GM23338 (cell line): Measurements from ENCODE around the gene PDE4B. TPM values are rescaled to one million over a fixed set of nuclear protein-coding genes. Genes with fewer than 3 reads are reported as not detected.

ENCODE experiments used
- ATAC-seq: fragments of 200-7000 bp; cut with Tn5 transposase; 3 replicates; pipeline ENCODE4 v1.9.1; 2020
- DNase-seq: peaks from one replicate; pipeline ENCODE4 v3.0.0-alpha.2; 2015; ENCODE audit warnings: low spot score
- H2AFZ ChIP-seq: fragments of 200-600 bp; sonication (generic); 2 replicates; pipeline ENCODE4 v1.8.0; 2016; ENCODE audit warnings: antibody characterized with exemption, mild to moderate bottlenecking, moderate library complexity
- H3F3A ChIP-seq: fragments of 200-600 bp; sonication (generic); replicated peaks from 2 replicates; pipeline ENCODE4 v1.8.0; 2017; ENCODE audit warnings: antibody characterized with exemption, mixed run types, low read depth
- H3K27ac ChIP-seq: fragments of 200-600 bp; sonication (generic); 2 replicates; pipeline ENCODE4 v1.6.1; 2016; ENCODE audit warnings: low read depth
- H3K27me3 ChIP-seq: fragments of 200-600 bp; sonication (generic); 2 replicates; pipeline ENCODE4 v1.8.0; 2016; ENCODE audit warnings: mild to moderate bottlenecking, mixed run types, moderate library complexity; ENCODE audit not compliant: insufficient read depth
- H3K36me3 ChIP-seq: fragments of 200-600 bp; sonication (generic); 2 replicates; pipeline ENCODE4 v1.8.0; 2016; ENCODE audit warnings: mild to moderate bottlenecking; ENCODE audit not compliant: insufficient read depth
- H3K4me1 ChIP-seq: fragments of 200-600 bp; sonication (generic); 2 replicates; pipeline ENCODE4 v1.8.0; 2016; ENCODE audit warnings: mild to moderate bottlenecking, moderate library complexity; ENCODE audit not compliant: insufficient read depth
- H3K4me2 ChIP-seq: fragments of 200-600 bp; sonication (generic); 2 replicates; pipeline ENCODE4 v1.7.1; 2017; ENCODE audit warnings: mixed run types
- H3K4me3 ChIP-seq: fragments of 200-600 bp; sonication (generic); 2 replicates; pipeline ENCODE4 v1.6.1; 2016; ENCODE audit warnings: mixed run types
- H3K79me2 ChIP-seq: fragments of 200-600 bp; sonication (generic); replicated peaks from 2 replicates; pipeline ENCODE4 v1.8.0; 2017; ENCODE audit warnings: mild to moderate bottlenecking; ENCODE audit not compliant: insufficient read depth
- H3K9me2 ChIP-seq: fragments of 200-600 bp; sonication (generic); 2 replicates; pipeline ENCODE4 v1.8.0; 2017; ENCODE audit not compliant: insufficient read depth
- H4K20me1 ChIP-seq: fragments of 200-600 bp; sonication (generic); replicated peaks from 2 replicates; pipeline ENCODE4 v1.8.0; 2017; ENCODE audit warnings: mild to moderate bottlenecking; ENCODE audit not compliant: insufficient read depth
- H3K27ac Mint-ChIP-seq: 2 replicates; pipeline ENCODE4 v1.8.0; 2020; ENCODE audit warnings: inconsistent platforms, mild to moderate bottlenecking, moderate library complexity, mixed read lengths
- H3K27me3 Mint-ChIP-seq: 3 replicates; pipeline ENCODE4 v1.8.0; 2022; ENCODE audit warnings: low read depth, mild to moderate bottlenecking, moderate library complexity, mixed read lengths, inconsistent platforms; ENCODE audit not compliant: insufficient read depth, poor library complexity
- H3K36me3 Mint-ChIP-seq: 3 replicates; pipeline ENCODE4 v1.8.0; 2021; ENCODE audit warnings: low read depth, mild to moderate bottlenecking, inconsistent platforms, moderate library complexity, mixed read lengths
- H3K4me1 Mint-ChIP-seq: 3 replicates; pipeline ENCODE4 v1.8.0; 2020; ENCODE audit warnings: mild to moderate bottlenecking, inconsistent platforms, mixed read lengths
- H3K4me3 Mint-ChIP-seq: 3 replicates; pipeline ENCODE4 v1.8.0; 2021; ENCODE audit warnings: moderate library complexity, mild to moderate bottlenecking, inconsistent platforms, mixed read lengths
- H3K9me3 Mint-ChIP-seq: 3 replicates; pipeline ENCODE4 v1.8.0; 2020; ENCODE audit warnings: moderate library complexity, mild to moderate bottlenecking, inconsistent platforms, mixed read lengths
- CTCF ChIP-seq, 2 experiments: fragments of 200-600 bp in 1 of 2; sonication (generic) in 1 of 2; conservative IDR thresholded peaks; 2 replicates each; pipeline versions ENCODE4 v1.5.1 to v1.6.1; 2016 to 2017; ENCODE audit warnings: antibody characterized with exemption in 2 of 2, low read depth in 2 of 2, mild to moderate bottlenecking in 2 of 2, moderate library complexity in 1 of 2
- EZH2 ChIP-seq: fragments of 200-600 bp; sonication (generic); IDR thresholded peaks from one replicate; pipeline ENCODE4 v1.8.0; 2017; ENCODE audit warnings: antibody characterized with exemption, mild to moderate bottlenecking, low read depth; ENCODE audit not compliant: unreplicated experiment
- JUNB ChIP-seq: IDR thresholded peaks from one replicate; pipeline ENCODE4 v1.6.1; 2016; ENCODE audit warnings: antibody characterized with exemption; ENCODE audit not compliant: unreplicated experiment
- NANOG ChIP-seq: IDR thresholded peaks from 2 replicates; pipeline ENCODE4 v1.6.1; 2016; ENCODE audit warnings: antibody characterized with exemption, borderline replicate concordance
- POLR2AphosphoS5 ChIP-seq: IDR thresholded peaks from 2 replicates; pipeline ENCODE4 v1.6.1; 2016; ENCODE audit warnings: antibody characterized with exemption, low read depth
- REST ChIP-seq: IDR thresholded peaks from one replicate; pipeline ENCODE4 v1.6.1; 2018; ENCODE audit warnings: antibody characterized with exemption; ENCODE audit not compliant: unreplicated experiment
- STAT1 ChIP-seq: IDR thresholded peaks from one replicate; pipeline ENCODE4 v1.6.1; 2016; ENCODE audit warnings: antibody characterized with exemption; ENCODE audit not compliant: unreplicated experiment
- ZNF462 ChIP-seq: fragments of 250-450 bp; sonication (Bioruptor Pico); IDR thresholded peaks from 2 replicates; pipeline ENCODE4 v1.5.0; 2020; ENCODE audit warnings: mild to moderate bottlenecking, moderate library complexity
- polyA plus RNA-seq: library from polyadenylated mRNA; unstranded; fragments of >200 nt; fragmentation: Nextera tagmentation; extraction: Ambion mirVana; gene quantifications from 2 replicates; pipeline ENCODE4 v1.2.1, GENCODE V29; 2016
- total RNA-seq: library from RNA; depleted of rRNA; stranded (reverse); fragments of >200 nt; shearing (Covaris generic); gene quantifications from 2 replicates; pipeline ENCODE4 v1.2.3, GENCODE V29; 2014

PDE4B gene
- total and polyA plus RNA-seq, 2 experiments from 2014 or later = 14.0 to 25.6 TPM

GRCh38 chr1:66317248-66317515 is 524.5 kb downstream of the PDE4B start:
- Histone ChIP-seq H3K9me2 (peaks cover 26% of the 10 kb centered on the region), H3K27me3 (no peaks in the 10 kb centered on the region), H2AFZ (peak overlapping the region; percentile 43; the same call in 1 of the 2 replicates), H3K27ac (no peak overlapping the region), H3K79me2 (no peaks in the 10 kb centered on the region), H3K4me1 (peaks cover 4% of the 10 kb centered on the region; the same call in 1 of the 2 replicates), H3K4me2 (no peak overlapping the region), H4K20me1 (no peaks in the 10 kb centered on the region), H3K36me3 (no peaks in the 10 kb centered on the region), H3F3A (no peaks in the 10 kb centered on the region), H3K4me3 (no peak overlapping the region)
- Mint-ChIP-seq H3K4me1 (no peaks in the 10 kb centered on the region), H3K9me3 (no peaks in the 10 kb centered on the region; the same call in 2 of the 3 replicates), H3K27me3 (no peaks in the 10 kb centered on the region), H3K4me3 (no peak overlapping the region), H3K36me3 (no peaks in the 10 kb centered on the region; the same call in 2 of the 3 replicates), H3K27ac (no peak overlapping the region)
- DNase-seq (no peak), ATAC-seq (no peak)
- no peak for TF ChIP-seq STAT1
- no peak for TF ChIP-seq POLR2AphosphoS5
- TF ChIP-seq ZNF462 (CRISPR knock-in tag) = no peak
- no peak for TF ChIP-seq JUNB
- TF ChIP-seq EZH2 = no peak
- TF ChIP-seq REST = no peak
- TF ChIP-seq NANOG = no peak
- no peak for TF ChIP-seq CTCF (conservative IDR thresholded peaks at IDR 0.05; ENCODE audit: low read depth in 2 of 2)
